Endothelial cell (in vitro differentiated cells): ENCODE data around the gene CMIP. TPM values are rescaled to one million over a fixed set of nuclear protein-coding genes. Genes with fewer than 3 reads are reported as not detected.

Experiments
- DNase-seq: peaks from one replicate; pipeline ENCODE4 v3.0.0; 2021; ENCODE audit warnings: low spot score
- H3K27ac Mint-ChIP-seq: one replicate; pipeline ENCODE4 v1.8.0; 2021; ENCODE audit warnings: mixed read lengths, inconsistent platforms; ENCODE audit not compliant: unreplicated experiment
- H3K27me3 Mint-ChIP-seq: one replicate; pipeline ENCODE4 v1.8.0; 2021; ENCODE audit warnings: mild to moderate bottlenecking, moderate library complexity, mixed read lengths, inconsistent platforms; ENCODE audit not compliant: unreplicated experiment
- H3K36me3 Mint-ChIP-seq: one replicate; pipeline ENCODE4 v1.8.0; 2021; ENCODE audit warnings: mild to moderate bottlenecking, low read depth, mixed read lengths, inconsistent platforms; ENCODE audit not compliant: unreplicated experiment
- H3K4me1 Mint-ChIP-seq: one replicate; pipeline ENCODE4 v1.8.0; 2021; ENCODE audit warnings: mild to moderate bottlenecking, mixed read lengths, inconsistent platforms; ENCODE audit not compliant: unreplicated experiment
- H3K4me3 Mint-ChIP-seq: one replicate; pipeline ENCODE4 v1.8.0; 2021; ENCODE audit warnings: mild to moderate bottlenecking, mixed read lengths, inconsistent platforms; ENCODE audit not compliant: unreplicated experiment
- H3K9me3 Mint-ChIP-seq: one replicate; pipeline ENCODE4 v1.8.0; 2021; ENCODE audit warnings: mixed read lengths, inconsistent platforms; ENCODE audit not compliant: unreplicated experiment
- CTCF ChIP-seq: fragments of 200-600 bp; sonication (generic); IDR thresholded peaks from one replicate; pipeline ENCODE4 v1.5.0; 2021; ENCODE audit warnings: antibody characterized with exemption; ENCODE audit not compliant: unreplicated experiment
- total RNA-seq: library from RNA; stranded (reverse); fragmentation: NEBNext Ultra II Directional; extraction: Animal tissue kit (Norgen Biotek cat#: 25700); gene quantifications from one replicate; pipeline ENCODE4 v1.2.1, GENCODE V29; 2021; ENCODE audit not compliant: unreplicated experiment

The CMIP gene
- total RNA-seq, 1 donor from 2014 or later: 98.9 TPM

DNA sequence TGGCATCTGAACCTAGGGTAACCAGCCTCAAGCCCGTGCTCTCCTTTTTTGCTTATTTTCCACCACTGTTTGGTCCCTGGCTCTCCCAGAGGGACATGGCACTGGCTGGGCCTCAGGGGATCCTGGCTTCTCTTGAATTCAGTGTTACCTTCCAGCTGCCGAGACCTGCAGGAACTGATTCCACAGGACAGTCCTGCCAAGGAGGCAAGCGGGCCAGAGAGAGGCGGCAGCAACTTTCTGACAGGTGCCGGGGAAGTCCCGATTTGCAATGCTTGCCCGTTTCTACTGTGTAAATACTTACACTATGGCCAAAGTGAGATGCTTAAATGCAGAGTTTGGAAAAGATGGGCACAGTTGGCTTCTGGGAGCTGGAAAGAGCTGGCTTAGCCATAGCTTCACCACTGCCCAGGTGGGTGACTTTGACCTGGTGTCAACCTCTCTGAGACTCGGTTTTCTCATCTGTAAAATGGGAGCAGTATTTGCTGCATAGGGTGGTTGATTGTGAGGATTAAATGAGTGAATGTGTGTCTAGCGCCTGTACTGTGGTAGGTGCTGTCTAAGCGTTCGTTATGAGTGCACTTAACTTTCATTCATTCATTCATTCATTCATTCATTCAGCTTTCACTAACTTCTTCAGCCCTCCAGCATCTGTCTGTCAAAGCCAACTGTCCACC lies 124.9 kb downstream of the CMIP start:
- no peak for TF ChIP-seq CTCF
- H3K9me3 Mint-ChIP-seq: no peaks in the 10 kb centered on the region
- H3K27me3 Mint-ChIP-seq: peaks cover 10% of the 10 kb centered on the region
- peaks cover 15% of the 10 kb centered on the region for H3K4me1 Mint-ChIP-seq
- H3K36me3 Mint-ChIP-seq: peaks cover 12% of the 10 kb centered on the region
- DNase-seq: no peak
- H3K27ac Mint-ChIP-seq: no peak overlapping the region
- H3K4me3 Mint-ChIP-seq: no peak overlapping the region

GRCh38 chr16:81570151-81570846 lies 125.7 kb downstream of the CMIP start:
- H3K27me3 Mint-ChIP-seq: peaks cover 7% of the 10 kb centered on the region
- no peak overlapping the region for H3K4me3 Mint-ChIP-seq
- H3K4me1 Mint-ChIP-seq: peaks cover 12% of the 10 kb centered on the region
- H3K36me3 Mint-ChIP-seq: peaks cover 12% of the 10 kb centered on the region
- H3K27ac Mint-ChIP-seq: peak overlapping the region; percentile 18
- H3K9me3 Mint-ChIP-seq: no peaks in the 10 kb centered on the region
- DNase-seq: no peak
- TF ChIP-seq CTCF: no peak

DNA sequence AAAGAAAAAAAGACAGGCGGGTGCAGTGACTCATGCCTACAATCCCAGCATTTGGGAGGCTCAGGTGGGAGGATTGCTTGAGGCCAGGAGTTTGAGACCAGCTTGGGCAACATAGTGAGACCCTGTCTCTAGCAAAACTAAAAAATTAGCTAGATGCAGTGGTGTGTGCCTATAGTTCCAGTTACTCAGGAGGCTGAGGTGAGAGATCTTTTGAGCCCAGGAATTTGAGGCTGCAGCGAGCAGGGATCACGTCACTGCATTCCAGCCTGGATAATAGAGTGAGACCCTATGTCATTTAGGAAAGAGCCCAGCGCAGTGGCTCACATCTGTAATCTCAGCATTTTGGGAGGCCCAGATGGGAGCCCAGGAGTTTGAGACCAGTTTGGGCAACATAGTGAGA lies 126.6 kb downstream of the CMIP start:
- Mint-ChIP-seq H3K27me3 (peaks cover 7% of the 10 kb centered on the region), H3K36me3 (peaks cover 11% of the 10 kb centered on the region), H3K4me3 (no peak overlapping the region), H3K27ac (no peak overlapping the region), H3K9me3 (no peaks in the 10 kb centered on the region), H3K4me1 (peaks cover 8% of the 10 kb centered on the region)
- DNase-seq: no peak
- no peak for TF ChIP-seq CTCF

- peaks cover 7% of the 10 kb centered on the region for H3K27me3 Mint-ChIP-seq
- no peaks in the 10 kb centered on the region for H3K9me3 Mint-ChIP-seq
- no peak overlapping the region for H3K4me3 Mint-ChIP-seq
- H3K4me1 Mint-ChIP-seq: peaks cover 3% of the 10 kb centered on the region
- DNase-seq: no peak
- no peak overlapping the region for H3K27ac Mint-ChIP-seq
- peaks cover 8% of the 10 kb centered on the region for H3K36me3 Mint-ChIP-seq
- no peak for TF ChIP-seq CTCF
Measured at GRCh38 chr16:81571592-81572385, 127.2 kb downstream of the CMIP start.
